Thyroid gland (tissue), 4 donors: ENCODE measurements around the gene IL20RB.

Experiments
- POLR2A ChIP-seq, 2 donors: fragments of 450-650 bp; IDR thresholded peaks; one replicate each; pipeline ENCODE4 v1.6.1; 2017; ENCODE audit warnings: antibody characterized with exemption in 2 of 2, mild to moderate bottlenecking in 2 of 2, moderate library complexity in 1 of 2
- TF ChIP-seq, protein P1 (sequence below), 6 experiments: fragments of 200-600 bp in 3 of 6; fragments of 450-650 bp in 3 of 6; sonication (generic) in 3 of 6; IDR thresholded peaks; one replicate each; pipeline ENCODE4 v1.5.1; 2016 to 2019; ENCODE audit warnings: antibody characterized with exemption in 6 of 6, mild to moderate bottlenecking in 2 of 6, inconsistent platforms in 1 of 6, moderate library complexity in 1 of 6

DNA sequence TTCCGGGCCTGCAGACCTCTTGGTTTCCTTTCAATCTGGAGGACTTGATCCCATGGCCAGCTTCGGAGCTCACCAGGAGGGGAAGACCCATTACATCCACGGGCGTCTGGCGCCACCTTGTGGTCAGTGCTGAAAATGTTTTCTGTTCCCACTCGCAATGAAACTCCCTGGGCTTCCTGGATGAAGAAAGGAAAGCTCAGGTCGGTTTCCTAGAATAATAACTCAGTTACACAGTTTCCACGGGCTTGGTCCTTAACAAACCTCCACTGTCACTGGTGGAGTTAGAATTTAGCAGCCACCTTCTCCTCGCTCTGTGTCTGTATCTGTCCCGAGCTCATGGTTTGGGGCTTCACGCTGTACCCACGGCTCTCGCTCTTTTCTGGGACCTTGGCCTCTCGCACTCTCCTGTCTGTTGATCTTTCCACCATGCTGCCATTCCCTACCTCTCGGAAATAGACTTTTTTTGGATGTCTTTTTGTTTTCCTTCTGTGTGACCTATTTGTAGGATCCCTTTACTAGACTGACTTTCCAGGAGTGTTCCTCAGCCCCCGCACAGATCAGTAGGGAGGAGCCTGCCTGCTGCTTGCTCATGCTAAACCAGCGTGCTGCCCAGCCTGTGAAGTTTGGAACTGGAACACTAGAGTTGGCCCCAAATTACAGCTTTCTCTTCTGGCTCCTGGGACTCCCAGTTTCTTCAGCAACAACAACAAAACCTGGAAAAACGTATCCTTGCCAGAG, 56.3 kb downstream of the IL20RB start:
- TF ChIP-seq, protein P1, sequence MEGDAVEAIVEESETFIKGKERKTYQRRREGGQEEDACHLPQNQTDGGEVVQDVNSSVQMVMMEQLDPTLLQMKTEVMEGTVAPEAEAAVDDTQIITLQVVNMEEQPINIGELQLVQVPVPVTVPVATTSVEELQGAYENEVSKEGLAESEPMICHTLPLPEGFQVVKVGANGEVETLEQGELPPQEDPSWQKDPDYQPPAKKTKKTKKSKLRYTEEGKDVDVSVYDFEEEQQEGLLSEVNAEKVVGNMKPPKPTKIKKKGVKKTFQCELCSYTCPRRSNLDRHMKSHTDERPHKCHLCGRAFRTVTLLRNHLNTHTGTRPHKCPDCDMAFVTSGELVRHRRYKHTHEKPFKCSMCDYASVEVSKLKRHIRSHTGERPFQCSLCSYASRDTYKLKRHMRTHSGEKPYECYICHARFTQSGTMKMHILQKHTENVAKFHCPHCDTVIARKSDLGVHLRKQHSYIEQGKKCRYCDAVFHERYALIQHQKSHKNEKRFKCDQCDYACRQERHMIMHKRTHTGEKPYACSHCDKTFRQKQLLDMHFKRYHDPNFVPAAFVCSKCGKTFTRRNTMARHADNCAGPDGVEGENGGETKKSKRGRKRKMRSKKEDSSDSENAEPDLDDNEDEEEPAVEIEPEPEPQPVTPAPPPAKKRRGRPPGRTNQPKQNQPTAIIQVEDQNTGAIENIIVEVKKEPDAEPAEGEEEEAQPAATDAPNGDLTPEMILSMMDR (IDR thresholded peaks at IDR 0.05), result peak; percentile 52 to 95 (median 86)
- TF ChIP-seq POLR2A (IDR thresholded peaks at IDR 0.05), result no peak
